BE2C (cell line): ENCODE data around the gene SCAI.

Experiments
- DNase-seq: peaks from one replicate; pipeline ENCODE4 v3.0.0-alpha.2; 2020
- H3K27me3 ChIP-seq: fragments of 250-450 bp; sonication (Bioruptor Pico); 2 replicates; pipeline ENCODE4 v1.5.1; 2020; ENCODE audit warnings: mild to moderate bottlenecking
- H3K36me3 ChIP-seq: fragments of 250-450 bp; sonication (Bioruptor Pico); 2 replicates; pipeline ENCODE4 v1.5.1; 2020; ENCODE audit warnings: mild to moderate bottlenecking
- H3K4me1 ChIP-seq: fragments of 250-450 bp; sonication (Bioruptor Pico); 2 replicates; pipeline ENCODE4 v1.5.1; 2020
- H3K4me3 ChIP-seq: 2 replicates; pipeline ENCODE4 v1.5.1; 2011; ENCODE audit warnings: low read depth, low read length
- H3K9me3 ChIP-seq: fragments of 250-450 bp; sonication (Bioruptor Pico); 2 replicates; pipeline ENCODE4 v1.5.1; 2020
- TF ChIP-seq, protein P1 (sequence below): IDR thresholded peaks from 2 replicates; pipeline ENCODE4 v1.5.1; 2012; ENCODE audit warnings: mild to moderate bottlenecking, low read depth, low read length

The SCAI gene

DNA sequence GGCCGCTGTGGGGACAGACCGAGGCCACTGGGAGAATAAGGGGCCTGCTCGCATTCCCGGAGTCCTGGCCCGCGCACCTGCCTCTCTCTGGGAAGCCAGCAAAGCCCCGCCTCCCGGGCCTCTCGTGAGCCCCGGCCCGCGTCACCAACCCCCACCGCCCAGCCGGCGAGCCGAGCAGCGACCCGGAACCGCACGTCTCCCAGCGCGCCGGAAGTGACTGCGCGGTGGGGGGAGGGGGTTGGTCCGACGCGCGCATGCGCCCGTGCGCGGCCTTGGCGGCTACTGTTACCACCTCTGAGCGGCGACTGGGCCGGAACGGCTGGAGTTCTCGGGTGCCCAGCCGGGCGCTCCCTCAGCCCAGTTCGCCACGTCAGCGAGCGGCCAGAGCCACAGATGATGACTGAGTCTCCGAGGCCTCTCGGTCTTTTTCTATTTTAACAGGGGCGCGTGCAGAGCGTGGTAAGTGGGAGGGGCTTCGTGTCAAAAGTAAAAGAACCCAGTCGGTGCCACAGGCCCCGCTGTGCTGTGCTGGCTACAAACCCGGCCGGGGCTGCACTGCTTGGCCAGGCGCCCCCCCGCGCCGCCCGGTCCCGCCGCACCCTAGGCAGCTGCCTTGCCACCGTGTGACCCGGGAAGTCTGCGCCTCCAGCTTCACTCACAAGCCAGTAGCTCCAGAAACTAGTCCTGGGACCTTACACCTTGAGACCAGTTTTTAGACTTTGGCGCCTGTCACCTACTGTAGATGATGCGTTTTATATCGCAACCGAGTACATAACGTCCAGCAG, 202.2 kb downstream of the SCAI start, which contains the start of gene GOLGA1:
Gene GOLGA1 (minus strand): TSS at position 190 of the 785 bp plus-strand sequence. CDS start 2,372 bp downstream, outside the sequence.
- Histone ChIP-seq H3K4me1 (no peaks in the 10 kb centered on the region), H3K9me3 (no peaks in the 10 kb centered on the region), H3K27me3 (no peaks in the 10 kb centered on the region), H3K36me3 (no peaks in the 10 kb centered on the region), H3K4me3 (peak within 1 kb of the TSS; percentile 80)
- DNase-seq = peak; percentile 99
- TF ChIP-seq, protein P1, sequence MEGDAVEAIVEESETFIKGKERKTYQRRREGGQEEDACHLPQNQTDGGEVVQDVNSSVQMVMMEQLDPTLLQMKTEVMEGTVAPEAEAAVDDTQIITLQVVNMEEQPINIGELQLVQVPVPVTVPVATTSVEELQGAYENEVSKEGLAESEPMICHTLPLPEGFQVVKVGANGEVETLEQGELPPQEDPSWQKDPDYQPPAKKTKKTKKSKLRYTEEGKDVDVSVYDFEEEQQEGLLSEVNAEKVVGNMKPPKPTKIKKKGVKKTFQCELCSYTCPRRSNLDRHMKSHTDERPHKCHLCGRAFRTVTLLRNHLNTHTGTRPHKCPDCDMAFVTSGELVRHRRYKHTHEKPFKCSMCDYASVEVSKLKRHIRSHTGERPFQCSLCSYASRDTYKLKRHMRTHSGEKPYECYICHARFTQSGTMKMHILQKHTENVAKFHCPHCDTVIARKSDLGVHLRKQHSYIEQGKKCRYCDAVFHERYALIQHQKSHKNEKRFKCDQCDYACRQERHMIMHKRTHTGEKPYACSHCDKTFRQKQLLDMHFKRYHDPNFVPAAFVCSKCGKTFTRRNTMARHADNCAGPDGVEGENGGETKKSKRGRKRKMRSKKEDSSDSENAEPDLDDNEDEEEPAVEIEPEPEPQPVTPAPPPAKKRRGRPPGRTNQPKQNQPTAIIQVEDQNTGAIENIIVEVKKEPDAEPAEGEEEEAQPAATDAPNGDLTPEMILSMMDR = no peak

DNA sequence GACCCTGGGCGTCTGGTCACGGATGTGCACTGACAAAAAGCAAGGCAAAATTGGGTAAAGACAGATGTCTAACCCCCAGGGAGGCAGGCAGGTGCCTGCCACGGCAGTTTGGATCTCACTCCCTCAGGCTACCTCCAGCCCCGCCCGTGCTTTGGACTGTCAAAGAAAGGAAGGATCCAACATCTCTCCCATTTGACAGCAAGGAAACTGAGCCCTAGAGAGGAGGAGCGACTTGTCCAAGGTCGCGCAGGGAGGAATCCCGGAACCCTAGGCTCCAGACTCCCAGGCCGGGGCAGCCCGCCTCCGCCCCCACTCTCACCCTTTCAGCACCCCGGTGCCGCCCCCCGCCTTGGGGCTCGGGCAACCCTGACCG, 202.8 kb downstream of the SCAI start:
- Histone ChIP-seq H3K4me3 (peak overlapping the region; percentile 80), H3K27me3 (no peaks in the 10 kb centered on the region), H3K9me3 (no peaks in the 10 kb centered on the region), H3K36me3 (no peaks in the 10 kb centered on the region), H3K4me1 (no peaks in the 10 kb centered on the region)
- TF ChIP-seq, protein P1 = no peak
- peak; percentile 51 for DNase-seq

GRCh38 chr9:124939944-124940343, 203.4 kb downstream of the SCAI start:
- Histone ChIP-seq H3K36me3 (no peaks in the 10 kb centered on the region), H3K9me3 (no peaks in the 10 kb centered on the region), H3K4me3 (peak overlapping the region; percentile 80), H3K4me1 (no peaks in the 10 kb centered on the region), H3K27me3 (no peaks in the 10 kb centered on the region)
- no peak for DNase-seq
- TF ChIP-seq, protein P1 = no peak

GRCh38 chr9:124934290-124934689, 209.0 kb downstream of the SCAI start:
- H3K9me3 ChIP-seq = no peaks in the 10 kb centered on the region
- no peaks in the 10 kb centered on the region for H3K4me1 ChIP-seq
- no peak for DNase-seq
- TF ChIP-seq, protein P1 = no peak
- 0 out of 2 replicates have a peak, but pooled peaks cover 3% of the 10 kb centered on the region for H3K36me3 ChIP-seq
- H3K27me3 ChIP-seq = no peaks in the 10 kb centered on the region
- H3K4me3 ChIP-seq = no peak overlapping the region

GRCh38 chr9:124932333-124932732, 211.0 kb downstream of the SCAI start:
- no peak for DNase-seq
- TF ChIP-seq, protein P1 = no peak
- Histone ChIP-seq H3K36me3 (0 out of 2 replicates have a peak, but pooled peaks cover 3% of the 10 kb centered on the region), H3K4me3 (no peak overlapping the region), H3K27me3 (no peaks in the 10 kb centered on the region), H3K4me1 (no peaks in the 10 kb centered on the region), H3K9me3 (no peaks in the 10 kb centered on the region)

DNA sequence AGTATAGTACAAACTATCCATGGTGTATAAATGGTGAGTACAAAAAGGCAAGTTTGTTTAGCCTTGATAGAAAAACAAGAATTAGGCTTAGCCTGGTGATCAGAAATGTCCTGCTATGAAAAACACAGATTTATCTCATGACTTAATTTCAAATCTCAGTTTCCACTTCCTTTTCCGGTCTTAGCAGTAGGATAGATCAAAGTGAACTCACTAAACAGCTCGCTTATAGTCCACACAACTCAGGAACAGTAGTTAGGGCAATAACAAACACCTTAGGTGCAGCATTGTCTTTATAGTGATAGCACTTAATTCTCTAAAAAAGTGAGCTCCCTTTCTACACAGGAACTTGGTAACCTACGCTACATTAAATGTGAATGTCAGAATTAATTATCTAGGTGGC, 213.9 kb downstream of the SCAI start:
- no peaks in the 10 kb centered on the region for H3K27me3 ChIP-seq
- H3K9me3 ChIP-seq = no peaks in the 10 kb centered on the region
- TF ChIP-seq, protein P1 = no peak
- no peak for DNase-seq
- H3K4me1 ChIP-seq = no peaks in the 10 kb centered on the region
- H3K4me3 ChIP-seq = no peak overlapping the region
- 0 out of 2 replicates have a peak, but pooled peaks cover 3% of the 10 kb centered on the region for H3K36me3 ChIP-seq
